ENCODE results near the gene TMEM253. TPM values are rescaled to one million over a fixed set of nuclear protein-coding genes. Genes with fewer than 3 reads are reported as not detected.

TMEM253 gene
- total and polyA plus RNA-seq, 9 of the 15 experiments (the other 6 are each of a cell fraction or from before 2014, with no cell fraction given), result 0.11 to 0.61 (median 0.26) TPM; not detected in 3

- Histone ChIP-seq H2AFZ (ENCODE audit: low read depth, low read length) (no peak overlapping the region), H4K20me1 (replicated peaks; ENCODE audit: control insufficient read depth, insufficient read depth, low read length) (no peaks in the 10 kb centered on the region), H3K9me3 (replicated peaks; ENCODE audit: control insufficient read depth, insufficient read depth, low read depth, low read length) (no peaks in the 10 kb centered on the region), H3K79me2 (ENCODE audit: control insufficient read depth, insufficient read depth, low read length) (0 out of 3 replicates have a peak, but pooled peaks cover under 1% of the 10 kb centered on the region), H3K4me1 (replicated peaks in 1 of 2; ENCODE audit: control insufficient read depth in 2 of 2, insufficient read depth in 2 of 2, low read length in 2 of 2) (peaks cover 22 to 27% of the 10 kb centered on the region in 2 experiments; a peak in 4 of 5 replicates), H3K36me3 (ENCODE audit: control insufficient read depth, insufficient read depth, low read length) (no peaks in the 10 kb centered on the region), H3K9ac (ENCODE audit: insufficient read depth in 1 of 2, low read depth in 2 of 2, low read length in 2 of 2) (peak overlapping the region in 1 of 2 experiments; percentile 10; a peak in 2 of 4 replicates), H3K27me3 (ENCODE audit: control insufficient read depth in 2 of 2, insufficient read depth in 2 of 2, low read length in 2 of 2) (no peaks in the 10 kb centered on the region), H3K4me3 (no peak overlapping the region), H3K27ac (ENCODE audit: extremely low read depth, low read depth, low read length) (no peak overlapping the region), H3K4me2 (ENCODE audit: insufficient read depth, low read length) (no peak overlapping the region), H3K9me1 (ENCODE audit: control insufficient read depth, insufficient read depth, low read length) (no peaks in the 10 kb centered on the region)
- FAIRE-seq, result no peak
- ATAC-seq, result no peak
- no TSS peak for BruUV-seq (replicated peaks)
- peak in 1 of 4 experiments; percentile 21 for DNase-seq (ENCODE audit: extremely low read depth in 1 of 4, low spot score in 3 of 4)
- intact Hi-C loops (cut with micrococcal nuclease) (no loop called here), in situ Hi-C loops (cut with MboI) (no loop called here)
- POLR2A ChIA-PET, result interaction anchor here (0.5 kb wide), 1 partner anchor 635 kb away, joined by 4 read pairs; no protein-coding TSS in a partner anchor
- TF ChIP-seq ZNF77 (CRISPR knock-in tag; IDR thresholded peaks at IDR 0.05), result no peak
- TF ChIP-seq ZNF740 (CRISPR knock-in tag; IDR thresholded peaks at IDR 0.05), result no peak
- peak in 1 of 2 experiments; percentile 80; a peak in 2 of 4 replicates for TF ChIP-seq ZNF740 (tag; IDR thresholded peaks at IDR 0.05)
- peak; percentile 10; the same call in 1 of the 2 replicates for TF ChIP-seq ZBTB7A (IDR thresholded peaks at IDR 0.05; ENCODE audit: borderline replicate concordance, control insufficient read depth, low read depth, low read length)
- CTCF ChIA-PET (ENCODE audit: low intra/inter-chr PET ratio), result interaction anchor here (0.5 kb wide), 1 partner anchor 11 kb away, joined by 3 read pairs; no protein-coding TSS in a partner anchor
- WGBS (ENCODE audit: insufficient coverage, low coverage, missing lambda C conversion rate), result 12% methylated on average over 3 of the region's 19 CpGs
Measured at GRCh38 chr14:21097636-21098075, 3.2 kb upstream of the TMEM253 start.

Measured in K562 (cell line).